Testis (tissue), 3 donors: ENCODE measurements around the gene NEO1. TPM values are rescaled to one million over a fixed set of nuclear protein-coding genes. Genes with fewer than 3 reads are reported as not detected.

Source experiments
- DNase-seq: peaks from one replicate; pipeline ENCODE4 v3.0.0-alpha.2; 2019
- H3K27ac ChIP-seq, 2 donors: fragments of 200-600 bp; sonication (generic); one replicate each; pipeline ENCODE4 v1.5.1; 2019
- H3K27me3 ChIP-seq: fragments of 200-600 bp; sonication (generic); one replicate; pipeline ENCODE4 v1.5.1; 2019
- H3K36me3 ChIP-seq: fragments of 200-600 bp; sonication (generic); one replicate; pipeline ENCODE4 v1.5.1; 2017; ENCODE audit warnings: low read depth; ENCODE audit errors: missing control alignments
- H3K4me1 ChIP-seq: fragments of 200-600 bp; sonication (generic); one replicate; pipeline ENCODE4 v1.5.1; 2019
- H3K4me3 ChIP-seq, 2 donors: fragments of 200-600 bp; sonication (generic); one replicate each; pipeline ENCODE4 v1.5.1; 2017 to 2019
- H3K9me3 ChIP-seq: fragments of 200-600 bp; sonication (generic); one replicate; pipeline ENCODE4 v1.5.1; 2017
- POLR2A ChIP-seq: fragments of 450-650 bp; IDR thresholded peaks from one replicate; pipeline ENCODE4 v1.6.1; 2017; ENCODE audit warnings: antibody characterized with exemption, mild to moderate bottlenecking, moderate library complexity
- WGBS, 2 donors: methylation state at CpG; one replicate each; pipeline ENCODE4 v1.1.5; 2018; 5-methylcytosine and 5-hydroxymethylcytosine counted together
- intact Hi-C: fragments of 100-400 bp; cut with DNase I; formaldehyde crosslinking; loops from one replicate; pipeline ENCODE4 v1.15.1; 2023; ENCODE audit warnings: low total_unique reads
- polyA plus RNA-seq: library from polyadenylated mRNA; stranded (reverse); fragments of 350-450 nt; fragmentation: Illumina TruSeq; extraction: RNeasy Lipid Tissue Mini Kit (QIAGEN cat#74804); gene quantifications from one replicate; pipeline ENCODE4 v1.2.3, GENCODE V29; 2014; ENCODE audit warnings: low read depth, low replicate concordance; ENCODE audit not compliant: insufficient read depth
- total RNA-seq, 2 donors: library from RNA; depleted of rRNA; stranded (reverse); fragments of >200 nt; gene quantifications; one replicate each; pipeline ENCODE4 v1.2.3, GENCODE V29; 2016
- TF ChIP-seq, protein P1 (sequence below), 3 experiments: fragments of 450-650 bp in 2 of 3; fragments of 200-600 bp in 1 of 3; sonication (generic) in 1 of 3; IDR thresholded peaks; one replicate each; pipeline ENCODE4 v1.5.1; 2016 to 2019; ENCODE audit warnings: antibody characterized with exemption in 3 of 3, mild to moderate bottlenecking in 2 of 3, moderate library complexity in 1 of 3

NEO1 gene
- total and polyA plus RNA-seq, 3 donors from 2014 or later = 42.2 to 57.4 (median 50.2) TPM

DNA sequence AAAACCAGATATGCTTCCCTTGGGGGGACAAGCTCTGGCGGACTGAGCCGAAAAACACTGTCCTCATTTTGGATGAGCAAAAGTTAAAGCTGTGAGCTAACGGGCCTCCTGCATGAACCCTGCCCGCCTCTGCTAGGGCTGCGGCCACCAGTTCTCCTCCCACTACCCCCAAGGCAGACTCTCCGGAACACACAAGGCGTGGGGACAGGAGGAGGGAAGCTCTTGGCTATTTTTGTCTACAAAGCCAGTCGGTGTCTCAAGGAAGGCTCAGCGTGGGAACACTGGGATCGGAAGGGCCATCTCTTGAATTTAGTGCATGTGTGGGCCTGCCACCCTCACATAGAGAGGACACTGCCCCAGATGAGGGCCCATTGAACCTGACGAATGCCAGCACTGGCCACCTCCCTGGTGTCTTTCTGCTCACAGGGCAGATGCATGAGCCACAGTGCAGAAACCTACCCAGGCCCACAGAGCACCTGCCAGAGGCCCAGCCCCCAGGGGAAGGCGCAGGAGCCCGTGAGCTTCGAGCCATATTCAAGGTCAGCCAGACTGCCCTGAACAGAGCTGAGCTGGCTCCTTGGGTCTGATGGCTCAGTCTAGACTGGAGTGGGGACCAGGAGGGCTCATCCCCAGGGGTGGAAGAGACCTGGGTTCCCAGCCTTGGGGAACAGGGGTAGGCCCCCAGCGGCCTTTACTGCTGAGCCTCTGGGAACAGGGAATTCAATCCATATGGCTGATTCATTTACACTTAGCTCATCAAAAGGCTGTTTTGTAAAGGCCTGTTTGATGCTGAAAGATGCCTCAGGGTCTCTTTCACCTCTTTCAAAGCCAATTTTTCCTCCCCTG, 278.2 kb downstream of the NEO1 start:
- no peaks in the 10 kb centered on the region for H3K36me3 ChIP-seq
- intact Hi-C loops = no loop called here

DNA sequence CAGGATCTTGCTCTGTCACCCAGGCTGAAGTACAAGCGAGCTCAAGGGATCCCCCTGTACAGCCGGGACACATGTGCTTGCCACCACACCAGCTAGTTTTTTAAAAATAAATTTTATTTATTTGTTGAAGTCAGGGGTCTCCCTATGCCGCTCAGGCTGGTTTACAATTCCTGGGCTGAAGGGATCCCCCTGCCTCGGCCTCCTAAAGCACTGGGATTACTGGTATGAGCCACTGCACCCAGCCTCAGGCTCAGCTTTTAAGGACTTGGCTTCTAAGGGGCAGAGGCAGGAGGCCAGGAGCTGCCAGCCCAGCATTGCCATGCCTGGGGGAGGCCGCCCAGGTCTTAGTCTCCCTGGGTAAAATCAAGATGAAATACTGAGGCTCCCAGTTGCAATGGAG, 279.2 kb downstream of the NEO1 start:
- peak overlapping the region in 1 of 2 donors; percentile 47 for H3K27ac ChIP-seq
- peaks cover 22% of the 10 kb centered on the region for H3K4me1 ChIP-seq
- no peaks in the 10 kb centered on the region for H3K9me3 ChIP-seq
- TF ChIP-seq, protein P1, sequence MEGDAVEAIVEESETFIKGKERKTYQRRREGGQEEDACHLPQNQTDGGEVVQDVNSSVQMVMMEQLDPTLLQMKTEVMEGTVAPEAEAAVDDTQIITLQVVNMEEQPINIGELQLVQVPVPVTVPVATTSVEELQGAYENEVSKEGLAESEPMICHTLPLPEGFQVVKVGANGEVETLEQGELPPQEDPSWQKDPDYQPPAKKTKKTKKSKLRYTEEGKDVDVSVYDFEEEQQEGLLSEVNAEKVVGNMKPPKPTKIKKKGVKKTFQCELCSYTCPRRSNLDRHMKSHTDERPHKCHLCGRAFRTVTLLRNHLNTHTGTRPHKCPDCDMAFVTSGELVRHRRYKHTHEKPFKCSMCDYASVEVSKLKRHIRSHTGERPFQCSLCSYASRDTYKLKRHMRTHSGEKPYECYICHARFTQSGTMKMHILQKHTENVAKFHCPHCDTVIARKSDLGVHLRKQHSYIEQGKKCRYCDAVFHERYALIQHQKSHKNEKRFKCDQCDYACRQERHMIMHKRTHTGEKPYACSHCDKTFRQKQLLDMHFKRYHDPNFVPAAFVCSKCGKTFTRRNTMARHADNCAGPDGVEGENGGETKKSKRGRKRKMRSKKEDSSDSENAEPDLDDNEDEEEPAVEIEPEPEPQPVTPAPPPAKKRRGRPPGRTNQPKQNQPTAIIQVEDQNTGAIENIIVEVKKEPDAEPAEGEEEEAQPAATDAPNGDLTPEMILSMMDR (IDR thresholded peaks at IDR 0.05) = no peak
- TF ChIP-seq POLR2A = no peak
- intact Hi-C loops = no loop called here
- DNase-seq = no peak
- H3K4me3 ChIP-seq = no peak overlapping the region
- WGBS, 2 donors = 92 to 96% methylated on average over 5 of the region's 5 CpGs
- H3K36me3 ChIP-seq = no peaks in the 10 kb centered on the region
- H3K27me3 ChIP-seq = no peaks in the 10 kb centered on the region

More for the DNA sequence above, 278.2 kb downstream of the NEO1 start:
- Histone ChIP-seq H3K4me3 (no peak overlapping the region), H3K4me1 (peaks cover 22% of the 10 kb centered on the region), H3K9me3 (no peaks in the 10 kb centered on the region), H3K27me3 (no peaks in the 10 kb centered on the region), H3K27ac (peak overlapping the region; percentile 47 to 50)
- DNase-seq = peak; percentile 51
- TF ChIP-seq, protein P1 (IDR thresholded peaks at IDR 0.05) = no peak
- no peak for TF ChIP-seq POLR2A
- WGBS, 2 donors = 52 to 58% methylated on average over 7 to 15 of the region's 15 CpGs

DNA sequence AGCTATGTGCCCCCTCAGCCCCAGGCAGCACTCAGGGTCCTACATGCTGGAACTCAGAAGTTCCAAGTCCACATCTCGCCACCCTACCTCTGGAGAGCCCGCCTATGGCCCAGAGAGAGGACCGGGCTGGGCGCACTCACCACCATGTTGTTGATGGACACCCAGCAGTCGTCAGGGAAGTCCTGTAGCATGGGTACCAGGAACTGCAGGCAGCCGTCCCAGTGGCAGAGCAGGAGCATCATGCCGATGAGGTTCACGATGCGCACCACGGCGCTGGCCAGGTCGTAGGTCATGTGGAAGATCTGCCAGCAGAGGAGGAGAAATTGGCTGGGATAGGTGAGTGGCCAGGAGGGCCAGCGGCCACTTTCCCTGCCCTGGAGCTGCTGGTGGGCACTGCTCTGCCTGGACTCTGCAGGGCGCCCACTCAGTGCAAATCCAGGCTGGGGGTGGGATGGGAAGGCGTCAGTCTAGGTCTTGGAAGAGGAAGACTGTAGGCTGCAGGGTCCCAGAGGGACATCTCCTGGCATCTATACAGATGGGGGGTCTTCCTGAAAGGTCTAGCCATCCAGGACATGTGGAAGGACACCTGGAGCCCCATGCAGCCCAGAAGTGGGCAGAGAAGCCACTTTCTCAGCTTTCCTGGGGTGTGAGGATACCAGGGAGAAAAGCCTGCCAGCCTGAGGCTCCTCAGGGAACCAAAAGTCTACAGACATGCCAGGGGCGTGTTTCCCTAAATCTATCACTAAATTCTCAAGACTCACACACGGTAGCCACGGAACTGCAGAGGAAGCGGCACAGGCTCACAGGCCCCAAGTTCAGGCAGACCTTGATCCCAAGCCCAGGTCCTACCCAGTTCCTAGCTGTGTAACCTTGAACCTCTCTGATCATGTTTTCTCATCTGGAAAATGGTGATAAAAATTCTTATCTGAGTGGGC, 280.0 kb downstream of the NEO1 start:
- H3K4me1 ChIP-seq = peaks cover 22% of the 10 kb centered on the region
- intact Hi-C loops = no loop called here
- no peaks in the 10 kb centered on the region for H3K27me3 ChIP-seq
- no peak overlapping the region for H3K4me3 ChIP-seq
- no peaks in the 10 kb centered on the region for H3K36me3 ChIP-seq
- 87 to 90% methylated on average over 10 to 19 of the region's 19 CpGs for WGBS, 2 donors
- no peaks in the 10 kb centered on the region for H3K9me3 ChIP-seq
- TF ChIP-seq, protein P1 (IDR thresholded peaks at IDR 0.05) = no peak
- no peak overlapping the region for H3K27ac ChIP-seq
- no peak for DNase-seq

DNA sequence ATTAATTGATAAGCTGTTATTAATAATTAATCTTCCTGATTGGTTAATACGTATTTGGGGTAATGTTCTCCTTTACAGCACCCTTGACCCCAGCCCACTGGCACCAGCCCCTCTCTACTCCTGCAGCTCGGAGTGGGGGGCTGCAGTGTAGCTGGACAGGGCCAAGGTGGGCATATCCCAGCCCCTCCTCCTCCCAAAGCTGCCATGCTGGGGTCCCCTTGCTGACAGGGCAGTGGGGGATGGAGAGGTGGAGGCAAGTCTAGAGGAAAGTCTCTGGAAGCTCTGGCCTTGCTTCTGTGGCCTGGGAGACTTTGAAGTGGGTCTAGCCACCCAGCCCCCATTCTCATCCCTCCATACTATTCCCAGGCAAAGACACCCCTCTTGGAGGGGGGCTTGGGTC, 280.7 kb downstream of the NEO1 start:
- H3K4me3 ChIP-seq = no peak overlapping the region
- peaks cover 22% of the 10 kb centered on the region for H3K4me1 ChIP-seq
- DNase-seq = no peak
- no peaks in the 10 kb centered on the region for H3K27me3 ChIP-seq
- no peak for TF ChIP-seq POLR2A
- TF ChIP-seq, protein P1 (IDR thresholded peaks at IDR 0.05) = no peak
- intact Hi-C loops = no loop called here
- 86 to 94% methylated on average over 2 of the region's 2 CpGs for WGBS, 2 donors
- H3K27ac ChIP-seq = no peak overlapping the region
- no peaks in the 10 kb centered on the region for H3K36me3 ChIP-seq
- H3K9me3 ChIP-seq = no peaks in the 10 kb centered on the region
